Measurements from ENCODE around the gene SYNCRIP.

DNA sequence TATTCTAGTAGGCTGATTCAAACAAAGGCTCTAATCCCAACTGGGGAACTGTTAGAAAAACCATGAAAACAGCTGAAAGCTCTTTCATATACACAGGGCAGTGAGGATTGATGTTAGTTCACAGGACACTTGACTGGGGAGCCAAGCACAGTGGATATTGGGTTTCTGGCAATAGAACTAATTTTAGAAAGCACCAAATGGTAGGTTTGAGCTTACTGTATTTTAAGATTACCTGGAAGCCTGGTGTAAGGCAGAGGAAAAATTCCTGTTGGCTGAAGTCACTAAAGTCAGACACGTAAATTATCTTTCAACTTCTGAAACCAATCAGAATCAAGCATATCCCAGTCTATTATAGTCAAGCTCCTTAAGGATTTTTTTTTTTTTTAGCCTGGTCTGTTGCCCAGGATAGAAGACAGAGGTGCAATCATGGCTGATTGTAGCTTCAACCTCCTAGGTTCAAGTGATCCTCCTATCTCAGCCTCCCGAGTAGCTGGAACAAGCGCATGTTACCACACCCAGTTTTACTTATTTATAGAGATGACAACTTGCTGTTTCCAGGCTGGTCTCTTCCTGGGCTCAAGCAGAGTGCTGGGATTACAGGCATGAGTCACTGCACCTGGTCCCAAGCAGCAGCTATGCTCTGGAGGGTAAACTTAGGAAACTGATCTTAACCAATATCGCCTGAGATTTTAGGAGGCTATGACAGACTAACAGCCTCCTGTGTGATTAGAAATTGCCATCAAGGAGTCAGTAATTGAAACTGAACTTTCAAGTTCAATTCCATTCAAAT, 32.5 kb upstream of the SYNCRIP start:
- TF ChIP-seq POLR2A (IDR thresholded peaks at IDR 0.05) = peak; percentile 54 to 78
- TF ChIP-seq, protein P1, sequence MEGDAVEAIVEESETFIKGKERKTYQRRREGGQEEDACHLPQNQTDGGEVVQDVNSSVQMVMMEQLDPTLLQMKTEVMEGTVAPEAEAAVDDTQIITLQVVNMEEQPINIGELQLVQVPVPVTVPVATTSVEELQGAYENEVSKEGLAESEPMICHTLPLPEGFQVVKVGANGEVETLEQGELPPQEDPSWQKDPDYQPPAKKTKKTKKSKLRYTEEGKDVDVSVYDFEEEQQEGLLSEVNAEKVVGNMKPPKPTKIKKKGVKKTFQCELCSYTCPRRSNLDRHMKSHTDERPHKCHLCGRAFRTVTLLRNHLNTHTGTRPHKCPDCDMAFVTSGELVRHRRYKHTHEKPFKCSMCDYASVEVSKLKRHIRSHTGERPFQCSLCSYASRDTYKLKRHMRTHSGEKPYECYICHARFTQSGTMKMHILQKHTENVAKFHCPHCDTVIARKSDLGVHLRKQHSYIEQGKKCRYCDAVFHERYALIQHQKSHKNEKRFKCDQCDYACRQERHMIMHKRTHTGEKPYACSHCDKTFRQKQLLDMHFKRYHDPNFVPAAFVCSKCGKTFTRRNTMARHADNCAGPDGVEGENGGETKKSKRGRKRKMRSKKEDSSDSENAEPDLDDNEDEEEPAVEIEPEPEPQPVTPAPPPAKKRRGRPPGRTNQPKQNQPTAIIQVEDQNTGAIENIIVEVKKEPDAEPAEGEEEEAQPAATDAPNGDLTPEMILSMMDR (IDR thresholded peaks at IDR 0.05 in 4 of 5, conservative IDR thresholded peaks at IDR 0.05 in 1 of 5) = no peak
